Measurements from ENCODE around the gene SAMD4B. TPM values are rescaled to one million over a fixed set of nuclear protein-coding genes. Genes with fewer than 3 reads are reported as not detected.

Gene SAMD4B
- polyA plus RNA-seq, 6 donors from 2014 or later = 6.2 to 20.5 (median 9.7) TPM

GRCh38 chr19:39428283-39429112 lies 86.3 kb downstream of the SAMD4B start:
- Mint-ChIP-seq H3K27me3 (no peaks in the 10 kb centered on the region), H3K4me3 (no peak overlapping the region)
- no peak for DNase-seq

GRCh38 chr19:39430675-39431593 lies 88.7 kb downstream of the SAMD4B start:
- no peak for DNase-seq

More at GRCh38 chr19:39428283-39429112, 86.3 kb downstream of the SAMD4B start:
- no peaks in the 10 kb centered on the region for H3K9me3 Mint-ChIP-seq
- peaks cover 9 to 23% (median 14%) of the 10 kb centered on the region in 3 donors for H3K4me1 Mint-ChIP-seq
- no peaks in the 10 kb centered on the region for H3K36me3 Mint-ChIP-seq
- H3K27ac Mint-ChIP-seq = no peak overlapping the region
- no peak for ATAC-seq (ENCODE audit: low read depth in 2 of 2)

DNA sequence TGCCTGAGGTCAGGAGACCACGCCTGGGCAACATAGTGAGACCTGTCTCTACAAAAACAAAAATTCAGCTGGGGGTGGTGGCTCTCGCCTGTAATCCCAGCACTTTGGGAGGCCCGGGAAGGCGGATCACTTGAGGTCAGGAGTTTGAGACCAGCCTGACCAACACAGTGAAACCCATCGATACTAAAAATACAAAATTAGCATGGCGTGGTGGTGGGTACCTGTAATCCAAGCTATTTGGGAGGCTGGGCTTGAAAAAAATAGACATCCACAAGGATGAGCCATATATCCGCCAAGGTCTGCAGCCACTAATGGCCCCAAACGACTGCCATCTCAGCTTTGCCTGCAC lies 90.4 kb downstream of the SAMD4B start:
- Mint-ChIP-seq H3K27me3 (peaks cover 0 to 3% (median 0%) of the 10 kb centered on the region in 3 donors), H3K4me3 (peak overlapping the region in 2 of 8 donors; percentile 54 to 95), H3K4me1 (peaks cover 29 to 48% (median 41%) of the 10 kb centered on the region in 3 donors), H3K27ac (peak overlapping the region in 3 of 6 donors; percentile 15 to 72 (median 62)), H3K9me3 (no peaks in the 10 kb centered on the region), H3K36me3 (peaks cover 6 to 10% of the 10 kb centered on the region in 2 donors)
- ATAC-seq (ENCODE audit: low read depth in 2 of 2) = no peak
- DNase-seq = no peak

More at GRCh38 chr19:39430675-39431593, 88.7 kb downstream of the SAMD4B start:
- Mint-ChIP-seq H3K36me3 (peaks cover 6 to 9% of the 10 kb centered on the region in 2 donors), H3K9me3 (no peaks in the 10 kb centered on the region), H3K4me1 (peaks cover 22 to 35% (median 35%) of the 10 kb centered on the region in 3 donors), H3K27me3 (no peaks in the 10 kb centered on the region), H3K27ac (peak overlapping the region in 1 of 6 donors; percentile 73), H3K4me3 (peak overlapping the region in 2 of 8 donors; percentile 29 to 56)
- ATAC-seq (ENCODE audit: low read depth in 2 of 2) = peak in 1 of 2 donors; percentile 34

DNA sequence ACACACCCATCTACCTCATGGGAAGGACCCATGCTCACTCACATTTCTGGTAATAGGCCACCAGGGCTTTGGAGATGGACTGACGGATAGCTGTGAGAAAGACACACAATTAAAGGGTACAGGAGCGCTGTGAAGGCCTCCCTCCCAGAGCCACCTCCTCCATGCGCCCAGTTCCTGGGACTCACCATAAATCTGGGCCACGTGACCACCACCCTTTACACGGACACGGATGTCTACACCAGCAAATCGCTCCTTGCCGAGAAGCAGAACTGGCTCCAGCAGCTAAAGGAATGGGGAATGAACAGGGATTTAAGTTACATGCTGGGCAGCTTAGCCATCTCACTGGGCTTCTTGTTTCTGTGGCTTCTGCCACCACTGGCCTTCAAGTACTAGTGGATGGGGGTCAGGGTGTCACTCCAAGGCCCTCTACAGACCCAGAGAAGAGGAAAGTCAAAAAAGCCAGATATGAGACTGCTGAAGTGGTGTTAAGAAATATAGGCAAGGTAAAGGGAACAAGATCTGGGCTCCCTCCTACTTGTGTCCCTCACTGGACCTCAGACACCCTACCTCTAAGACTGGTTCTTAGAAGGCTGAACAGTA lies 91.4 kb downstream of the SAMD4B start:
- H3K4me3 Mint-ChIP-seq = peak overlapping the region in 7 of 8 donors; percentile 6 to 100 (median 78)
- peaks cover 0 to 5% (median 0%) of the 10 kb centered on the region in 3 donors for H3K27me3 Mint-ChIP-seq
- ATAC-seq (ENCODE audit: low read depth in 2 of 2) (no peak), DNase-seq (no peak)
- peaks cover 29 to 48% (median 41%) of the 10 kb centered on the region in 3 donors for H3K4me1 Mint-ChIP-seq
- H3K9me3 Mint-ChIP-seq = no peaks in the 10 kb centered on the region
- H3K36me3 Mint-ChIP-seq = peaks cover 6 to 10% of the 10 kb centered on the region in 2 donors
- peak overlapping the region in 5 of 6 donors; percentile 15 to 98 (median 54) for H3K27ac Mint-ChIP-seq

GRCh38 chr19:39434123-39435076 lies 92.2 kb downstream of the SAMD4B start:
- Mint-ChIP-seq H3K36me3 (peaks cover 6 to 10% of the 10 kb centered on the region in 2 donors), H3K4me3 (peak overlapping the region; percentile 78 to 100 (median 99)), H3K27ac (peak overlapping the region in 5 of 6 donors; percentile 30 to 100 (median 98)), H3K9me3 (no peaks in the 10 kb centered on the region), H3K27me3 (peaks cover 0 to 5% (median 0%) of the 10 kb centered on the region in 3 donors), H3K4me1 (peaks cover 29 to 48% (median 41%) of the 10 kb centered on the region in 3 donors)
- ATAC-seq (ENCODE audit: low read depth in 2 of 2) = no peak
- DNase-seq = no peak

Other genes starting within 250 kb of the SAMD4B start
- 1 to 10 TPM in 5 of 6 donors, under 1 TPM in 1; 0.09 to 2.6 (median 1.7) TPM for gene PAK4, start 216.6 kb upstream of the SAMD4B start, polyA plus RNA-seq (ENCODE audit: low read depth in 6 of 6)
- gene NCCRP1, start 145.5 kb upstream of the SAMD4B start, polyA plus RNA-seq (ENCODE audit: low read depth in 6 of 6) = not detected
- gene SYCN, start 138.2 kb upstream of the SAMD4B start, polyA plus RNA-seq (ENCODE audit: low read depth in 6 of 6) = not detected
- gene IFNL3, start 97.4 kb upstream of the SAMD4B start, polyA plus RNA-seq (ENCODE audit: low read depth in 6 of 6) = not detected
- gene IFNL4, start 93.6 kb upstream of the SAMD4B start, polyA plus RNA-seq (ENCODE audit: low read depth in 6 of 6) = not detected
- not detected for gene IFNL2, start 74.0 kb upstream of the SAMD4B start, polyA plus RNA-seq (ENCODE audit: low read depth in 6 of 6)
- not detected for gene IFNL1, start 46.0 kb upstream of the SAMD4B start, polyA plus RNA-seq (ENCODE audit: low read depth in 6 of 6)
- gene LRFN1, start 21.6 kb upstream of the SAMD4B start, polyA plus RNA-seq (ENCODE audit: low read depth in 6 of 6) = 1 to 10 TPM in 5 of 6 donors, not detected in 1; 1.0 to 2.2 (median 1.6) TPM
- 1,000 to 10,000 TPM in 1 of 6 donors, 100 to 1,000 TPM in 5; 750 to 1,029 (median 856) TPM for gene GMFG, start 6.4 kb upstream of the SAMD4B start, polyA plus RNA-seq (ENCODE audit: low read depth in 6 of 6)
- gene PAF1, start 48.7 kb downstream of the SAMD4B start, polyA plus RNA-seq (ENCODE audit: low read depth in 6 of 6) = 10 to 100 TPM; 11.6 to 62.4 (median 41.0) TPM
- gene MED29, start 49.0 kb downstream of the SAMD4B start, polyA plus RNA-seq (ENCODE audit: low read depth in 6 of 6) = 10 to 100 TPM; 31.9 to 68.1 (median 57.5) TPM
- 100 to 1,000 TPM; 291 to 784 (median 445) TPM for gene ZFP36, start 64.4 kb downstream of the SAMD4B start, polyA plus RNA-seq (ENCODE audit: low read depth in 6 of 6)
- gene PLEKHG2, start 70.2 kb downstream of the SAMD4B start, polyA plus RNA-seq (ENCODE audit: low read depth in 6 of 6) = 1 to 10 TPM in 5 of 6 donors, not detected in 1; 2.5 to 8.3 (median 4.7) TPM
- gene RPS16, start 93.5 kb downstream of the SAMD4B start, polyA plus RNA-seq (ENCODE audit: low read depth in 6 of 6) = 1,000 to 10,000 TPM; 1,393 to 2,131 (median 1,793) TPM
- gene SUPT5H, start 103.2 kb downstream of the SAMD4B start, polyA plus RNA-seq (ENCODE audit: low read depth in 6 of 6) = 100 to 1,000 TPM in 1 of 6 donors, 10 to 100 TPM in 5; 48.1 to 119 (median 81.6) TPM
- gene TIMM50, start 138.4 kb downstream of the SAMD4B start, polyA plus RNA-seq (ENCODE audit: low read depth in 6 of 6) = 10 to 100 TPM; 35.4 to 41.9 (median 37.0) TPM
- under 1 TPM in 4 of 6 donors, not detected in 2; 0.20 to 0.89 (median 0.55) TPM for gene DLL3, start 156.5 kb downstream of the SAMD4B start, polyA plus RNA-seq (ENCODE audit: low read depth in 6 of 6)
- gene SELENOV, start 172.7 kb downstream of the SAMD4B start, polyA plus RNA-seq (ENCODE audit: low read depth in 6 of 6) = not detected
- gene EID2B, start 190.4 kb downstream of the SAMD4B start, polyA plus RNA-seq (ENCODE audit: low read depth in 6 of 6) = 1 to 10 TPM; 3.6 to 9.9 (median 7.2) TPM
- gene EID2, start 197.7 kb downstream of the SAMD4B start, polyA plus RNA-seq (ENCODE audit: low read depth in 6 of 6) = 10 to 100 TPM in 4 of 6 donors, 1 to 10 TPM in 1, not detected in 1; 9.4 to 22.9 (median 17.3) TPM